T-helper 1 cell treated with Interleukin-12 subunit alpha and Interleukin-12 subunit beta and Interleukin-4 antibody, amounts not matched to agents 30 μg/mL and 1 μg/mL, for 36 hours (primary cell): ENCODE results near the gene CPT1A.
"Not testable (repeated sequence)": the region's sequence is repeated elsewhere in the genome, so short reads cannot be mapped to it uniquely, and the experiment has no call there.

Experiments
- H3K27ac Mint-ChIP-seq: one replicate; pipeline ENCODE4 v1.8.0; 2021; ENCODE audit warnings: mild to moderate bottlenecking, mixed read lengths
- H3K27me3 Mint-ChIP-seq: one replicate; pipeline ENCODE4 v1.8.0; 2021; ENCODE audit warnings: low read depth, mixed read lengths
- H3K36me3 Mint-ChIP-seq: one replicate; pipeline ENCODE4 v1.8.0; 2021; ENCODE audit warnings: low read depth, mixed read lengths
- H3K4me1 Mint-ChIP-seq: one replicate; pipeline ENCODE4 v1.8.0; 2021; ENCODE audit warnings: low read depth, mixed read lengths
- H3K4me3 Mint-ChIP-seq: one replicate; pipeline ENCODE4 v1.8.0; 2021; ENCODE audit warnings: mild to moderate bottlenecking, moderate library complexity, mixed read lengths
- H3K9me3 Mint-ChIP-seq: one replicate; pipeline ENCODE4 v1.8.0; 2021; ENCODE audit warnings: mixed read lengths

CPT1A gene

GRCh38 chr11:68841718-68842426 is at the start of gene CPT1A:
Gene CPT1A, minus strand, starts transcription at chr11:68841916. Its CDS starts 26,442 bp downstream, at chr11:68815474.
- Mint-ChIP-seq H3K27me3 (peaks cover 16% of the 10 kb centered on the region), H3K36me3 (peaks cover 1% of the 10 kb centered on the region), H3K9me3 (no peaks in the 10 kb centered on the region), H3K4me3 (peak within 1 kb of the TSS; percentile 85), H3K27ac (peak within 1 kb of the TSS; percentile 78), H3K4me1 (peaks cover 39% of the 10 kb centered on the region)

- no peak overlapping the region for H3K27ac Mint-ChIP-seq
- H3K36me3 Mint-ChIP-seq = peaks cover 11% of the 10 kb centered on the region
- no peaks in the 10 kb centered on the region for H3K27me3 Mint-ChIP-seq
- no peaks in the 10 kb centered on the region for H3K4me1 Mint-ChIP-seq
- no peak overlapping the region for H3K4me3 Mint-ChIP-seq
- no peaks in the 10 kb centered on the region for H3K9me3 Mint-ChIP-seq
These were observed 48.9 kb upstream of the CPT1A start for GRCh38 chr11:68890490-68891231.

- H3K9me3 Mint-ChIP-seq = no peaks in the 10 kb centered on the region
- no peak overlapping the region for H3K4me3 Mint-ChIP-seq
- H3K4me1 Mint-ChIP-seq = no peaks in the 10 kb centered on the region
- H3K27ac Mint-ChIP-seq = no peak overlapping the region
- no peaks in the 10 kb centered on the region for H3K27me3 Mint-ChIP-seq
- peaks cover 11% of the 10 kb centered on the region for H3K36me3 Mint-ChIP-seq
These were observed 48.3 kb upstream of the CPT1A start for GRCh38 chr11:68889948-68890446.

- H3K9me3 Mint-ChIP-seq, H3K27ac Mint-ChIP-seq, H3K36me3 Mint-ChIP-seq, H3K27me3 Mint-ChIP-seq, H3K4me3 Mint-ChIP-seq, H3K4me1 Mint-ChIP-seq: not testable (repeated sequence)
These were observed 43.1 kb upstream of the CPT1A start for GRCh38 chr11:68884827-68885226.

GRCh38 chr11:68882391-68882790 is 40.7 kb upstream of the CPT1A start:
- H3K36me3 Mint-ChIP-seq = peaks cover 2% of the 10 kb centered on the region
- no peak overlapping the region for H3K4me3 Mint-ChIP-seq
- no peak overlapping the region for H3K27ac Mint-ChIP-seq
- H3K4me1 Mint-ChIP-seq = no peaks in the 10 kb centered on the region
- no peaks in the 10 kb centered on the region for H3K27me3 Mint-ChIP-seq
- H3K9me3 Mint-ChIP-seq = no peaks in the 10 kb centered on the region

GRCh38 chr11:68881320-68881719 is 39.6 kb upstream of the CPT1A start:
- Mint-ChIP-seq H3K9me3 (no peaks in the 10 kb centered on the region), H3K36me3 (peaks cover 2% of the 10 kb centered on the region), H3K4me3 (no peak overlapping the region), H3K27me3 (no peaks in the 10 kb centered on the region), H3K27ac (no peak overlapping the region), H3K4me1 (no peaks in the 10 kb centered on the region)

- no peak overlapping the region for H3K4me3 Mint-ChIP-seq
- H3K27me3 Mint-ChIP-seq = no peaks in the 10 kb centered on the region
- no peaks in the 10 kb centered on the region for H3K9me3 Mint-ChIP-seq
- H3K36me3 Mint-ChIP-seq = peaks cover 2% of the 10 kb centered on the region
- no peak overlapping the region for H3K27ac Mint-ChIP-seq
- no peaks in the 10 kb centered on the region for H3K4me1 Mint-ChIP-seq
These were observed 39.1 kb upstream of the CPT1A start for GRCh38 chr11:68880851-68881250.

GRCh38 chr11:68878022-68878421 is 36.3 kb upstream of the CPT1A start:
- Mint-ChIP-seq H3K36me3 (peaks cover 2% of the 10 kb centered on the region), H3K27me3 (peaks cover 4% of the 10 kb centered on the region)

GRCh38 chr11:68872216-68873003 is 30.7 kb upstream of the CPT1A start:
- no peaks in the 10 kb centered on the region for H3K9me3 Mint-ChIP-seq
- H3K36me3 Mint-ChIP-seq = no peaks in the 10 kb centered on the region
- H3K4me3 Mint-ChIP-seq = no peak overlapping the region
- no peak overlapping the region for H3K27ac Mint-ChIP-seq
- peaks cover 40% of the 10 kb centered on the region for H3K27me3 Mint-ChIP-seq
- peaks cover 6% of the 10 kb centered on the region for H3K4me1 Mint-ChIP-seq

More at GRCh38 chr11:68878022-68878421, 36.3 kb upstream of the CPT1A start:
- Mint-ChIP-seq H3K4me1 (no peaks in the 10 kb centered on the region), H3K27ac (no peak overlapping the region), H3K4me3 (no peak overlapping the region), H3K9me3 (no peaks in the 10 kb centered on the region)

GRCh38 chr11:68870470-68870869 is 28.8 kb upstream of the CPT1A start:
- Mint-ChIP-seq H3K4me3 (peak overlapping the region; percentile 81), H3K27ac (no peak overlapping the region), H3K27me3 (peaks cover 40% of the 10 kb centered on the region), H3K9me3 (no peaks in the 10 kb centered on the region), H3K36me3 (no peaks in the 10 kb centered on the region), H3K4me1 (peaks cover 6% of the 10 kb centered on the region)

GRCh38 chr11:68868221-68868835 is 26.6 kb upstream of the CPT1A start:
- Mint-ChIP-seq H3K9me3 (peaks cover 4% of the 10 kb centered on the region), H3K27ac (no peak overlapping the region), H3K27me3 (peaks cover 39% of the 10 kb centered on the region), H3K4me1 (peaks cover 6% of the 10 kb centered on the region), H3K36me3 (no peaks in the 10 kb centered on the region), H3K4me3 (no peak overlapping the region)

GRCh38 chr11:68867066-68867465 is 25.4 kb upstream of the CPT1A start:
- Mint-ChIP-seq H3K4me1 (peaks cover 6% of the 10 kb centered on the region), H3K4me3 (no peak overlapping the region), H3K9me3 (peaks cover 10% of the 10 kb centered on the region), H3K36me3 (no peaks in the 10 kb centered on the region), H3K27ac (no peak overlapping the region), H3K27me3 (peaks cover 27% of the 10 kb centered on the region)

- Mint-ChIP-seq H3K4me1 (peaks cover 6% of the 10 kb centered on the region), H3K9me3 (peaks cover 10% of the 10 kb centered on the region), H3K36me3 (no peaks in the 10 kb centered on the region), H3K4me3 (no peak overlapping the region), H3K27ac (no peak overlapping the region), H3K27me3 (peaks cover 19% of the 10 kb centered on the region)
These were observed 23.5 kb upstream of the CPT1A start for GRCh38 chr11:68865241-68865640.

GRCh38 chr11:68863553-68864265 is 22.0 kb upstream of the CPT1A start:
- Mint-ChIP-seq H3K9me3 (peaks cover 10% of the 10 kb centered on the region), H3K4me1 (no peaks in the 10 kb centered on the region), H3K4me3 (no peak overlapping the region), H3K27me3 (peaks cover 6% of the 10 kb centered on the region), H3K27ac (no peak overlapping the region), H3K36me3 (no peaks in the 10 kb centered on the region)
